ENCODE measurements around the gene LRGUK.

Gene LRGUK

DNA sequence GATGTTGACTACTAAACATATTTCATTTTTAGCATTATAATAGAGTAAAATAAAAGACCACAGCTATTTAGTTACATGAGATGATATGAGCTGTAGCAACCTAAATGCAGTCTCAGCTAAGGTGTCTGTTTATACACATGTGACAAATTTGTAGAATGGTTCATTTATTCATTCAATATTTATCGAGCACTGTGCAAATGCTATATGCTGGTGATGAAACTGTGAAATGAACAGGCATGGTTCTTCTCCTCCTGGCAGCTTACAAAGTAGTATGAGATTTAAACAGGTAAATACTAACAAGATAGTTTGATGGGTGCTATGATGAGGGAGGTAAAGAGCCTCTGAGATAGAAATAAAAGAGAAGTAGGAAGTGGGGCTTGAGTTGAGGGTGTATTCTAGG, 60.8 kb downstream of the LRGUK start:
- Histone ChIP-seq H2AFZ (ENCODE audit: low read length) (no peak overlapping the region), H3K36me3 (replicated peaks; ENCODE audit: insufficient read depth, low read length) (no peaks in the 10 kb centered on the region), H3K9me2 (replicated peaks; ENCODE audit: insufficient read depth, low read length) (no peaks in the 10 kb centered on the region)

DNA sequence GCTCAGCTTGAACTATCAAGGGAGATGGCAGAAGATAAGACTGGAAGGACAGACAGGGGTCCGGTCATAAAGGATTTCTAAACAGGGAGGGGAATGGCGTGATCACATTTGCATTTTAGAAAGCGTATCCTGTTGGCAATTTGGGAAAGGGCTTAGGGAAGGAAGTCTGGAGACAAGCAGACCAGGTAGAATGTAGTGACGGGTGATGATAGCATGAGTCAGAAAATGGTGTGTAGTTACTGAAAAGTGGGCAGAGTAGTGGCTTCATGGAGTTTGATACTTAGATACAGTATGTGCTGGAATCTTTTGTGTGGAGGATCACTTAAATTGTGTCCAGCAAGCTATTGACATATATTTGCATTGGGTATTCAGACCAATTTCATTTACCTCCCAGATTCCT, 61.2 kb downstream of the LRGUK start:
- Histone ChIP-seq H3K9ac (ENCODE audit: low read length) (no peak overlapping the region), H3K79me2 (ENCODE audit: low read length) (no peaks in the 10 kb centered on the region), H3K36me3 (replicated peaks; ENCODE audit: insufficient read depth, low read length) (no peaks in the 10 kb centered on the region), H2AFZ (ENCODE audit: low read length) (no peak overlapping the region), H3K27me3 (replicated peaks; ENCODE audit: insufficient read depth, low read length) (no peaks in the 10 kb centered on the region), H3K9me2 (replicated peaks; ENCODE audit: insufficient read depth, low read length) (no peaks in the 10 kb centered on the region), H3K4me3 (ENCODE audit: low read length) (no peak overlapping the region), H3F3A (ENCODE audit: insufficient read depth, low read length) (no peaks in the 10 kb centered on the region), H3K4me1 (ENCODE audit: low read length) (no peaks in the 10 kb centered on the region), H3K9me3 (replicated peaks; ENCODE audit: insufficient read depth, low read length) (no peaks in the 10 kb centered on the region), H4K20me1 (ENCODE audit: insufficient read depth, low read length) (no peaks in the 10 kb centered on the region), H3K4me2 (ENCODE audit: low read depth, low read length) (no peak overlapping the region), H3K27ac (ENCODE audit: low read length) (no peak overlapping the region)
- TF ChIP-seq, protein P1, sequence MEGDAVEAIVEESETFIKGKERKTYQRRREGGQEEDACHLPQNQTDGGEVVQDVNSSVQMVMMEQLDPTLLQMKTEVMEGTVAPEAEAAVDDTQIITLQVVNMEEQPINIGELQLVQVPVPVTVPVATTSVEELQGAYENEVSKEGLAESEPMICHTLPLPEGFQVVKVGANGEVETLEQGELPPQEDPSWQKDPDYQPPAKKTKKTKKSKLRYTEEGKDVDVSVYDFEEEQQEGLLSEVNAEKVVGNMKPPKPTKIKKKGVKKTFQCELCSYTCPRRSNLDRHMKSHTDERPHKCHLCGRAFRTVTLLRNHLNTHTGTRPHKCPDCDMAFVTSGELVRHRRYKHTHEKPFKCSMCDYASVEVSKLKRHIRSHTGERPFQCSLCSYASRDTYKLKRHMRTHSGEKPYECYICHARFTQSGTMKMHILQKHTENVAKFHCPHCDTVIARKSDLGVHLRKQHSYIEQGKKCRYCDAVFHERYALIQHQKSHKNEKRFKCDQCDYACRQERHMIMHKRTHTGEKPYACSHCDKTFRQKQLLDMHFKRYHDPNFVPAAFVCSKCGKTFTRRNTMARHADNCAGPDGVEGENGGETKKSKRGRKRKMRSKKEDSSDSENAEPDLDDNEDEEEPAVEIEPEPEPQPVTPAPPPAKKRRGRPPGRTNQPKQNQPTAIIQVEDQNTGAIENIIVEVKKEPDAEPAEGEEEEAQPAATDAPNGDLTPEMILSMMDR (IDR thresholded peaks at IDR 0.05; ENCODE audit: low read length) = no peak
- TF ChIP-seq EZH2phosphoT487 (IDR thresholded peaks at IDR 0.05; ENCODE audit: low read length) (no peak), EZH2 (optimal IDR thresholded peaks at IDR 0.05; ENCODE audit: low read depth, low read length) (no peak)
- no peak for DNase-seq

More for the DNA sequence above, 60.8 kb downstream of the LRGUK start:
- no peak overlapping the region for H3K4me2 ChIP-seq (ENCODE audit: low read depth, low read length)
- no peaks in the 10 kb centered on the region for H3K27me3 ChIP-seq (replicated peaks; ENCODE audit: insufficient read depth, low read length)
- no peaks in the 10 kb centered on the region for H3K9me3 ChIP-seq (replicated peaks; ENCODE audit: insufficient read depth, low read length)
- no peaks in the 10 kb centered on the region for H3F3A ChIP-seq (ENCODE audit: insufficient read depth, low read length)
- no peak for DNase-seq
- no peaks in the 10 kb centered on the region for H4K20me1 ChIP-seq (ENCODE audit: insufficient read depth, low read length)
- no peak overlapping the region for H3K9ac ChIP-seq (ENCODE audit: low read length)
- no peaks in the 10 kb centered on the region for H3K79me2 ChIP-seq (ENCODE audit: low read length)
- no peaks in the 10 kb centered on the region for H3K4me1 ChIP-seq (ENCODE audit: low read length)
- TF ChIP-seq, protein P1 (IDR thresholded peaks at IDR 0.05; ENCODE audit: low read length) = no peak
- TF ChIP-seq EZH2phosphoT487 (IDR thresholded peaks at IDR 0.05; ENCODE audit: low read length) (no peak), EZH2 (optimal IDR thresholded peaks at IDR 0.05; ENCODE audit: low read depth, low read length) (no peak)
- no peak overlapping the region for H3K27ac ChIP-seq (ENCODE audit: low read length)
- no peak overlapping the region for H3K4me3 ChIP-seq (ENCODE audit: low read length)

DNA sequence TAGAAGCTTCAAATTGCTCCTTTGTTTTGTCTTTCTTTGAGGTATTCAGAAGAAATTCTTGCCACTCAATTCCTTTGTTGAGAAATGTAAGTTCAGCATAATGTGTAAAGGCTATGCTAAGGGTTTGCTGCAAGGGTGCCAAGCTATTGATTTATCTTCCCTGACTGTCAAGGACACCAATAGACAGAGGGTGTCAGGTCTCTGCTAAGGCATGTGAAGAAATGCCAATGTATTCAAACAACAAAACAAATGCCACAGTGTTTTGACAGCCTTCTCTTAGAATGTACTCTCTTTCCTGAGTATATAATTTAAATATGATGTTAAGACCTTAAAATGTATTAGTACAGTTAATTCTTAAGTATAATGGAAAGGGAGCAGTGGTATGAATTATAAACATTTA, 62.4 kb downstream of the LRGUK start:
- H3K9me3 ChIP-seq (replicated peaks; ENCODE audit: insufficient read depth, low read length) = no peaks in the 10 kb centered on the region
- H3K27me3 ChIP-seq (replicated peaks; ENCODE audit: insufficient read depth, low read length) = no peaks in the 10 kb centered on the region
- H3K36me3 ChIP-seq (replicated peaks; ENCODE audit: insufficient read depth, low read length) = no peaks in the 10 kb centered on the region
- H3F3A ChIP-seq (ENCODE audit: insufficient read depth, low read length) = no peaks in the 10 kb centered on the region
- H3K27ac ChIP-seq (ENCODE audit: low read length) = no peak overlapping the region
- TF ChIP-seq EZH2 (optimal IDR thresholded peaks at IDR 0.05; ENCODE audit: low read depth, low read length) (no peak), EZH2phosphoT487 (IDR thresholded peaks at IDR 0.05; ENCODE audit: low read length) (no peak)
- TF ChIP-seq, protein P1 (IDR thresholded peaks at IDR 0.05; ENCODE audit: low read length) = no peak
- no peak overlapping the region for H3K9ac ChIP-seq (ENCODE audit: low read length)
- no peak overlapping the region for H3K4me3 ChIP-seq (ENCODE audit: low read length)
- DNase-seq = no peak
- H2AFZ ChIP-seq (ENCODE audit: low read length) = no peak overlapping the region
- H3K4me1 ChIP-seq (ENCODE audit: low read length) = no peaks in the 10 kb centered on the region
- no peaks in the 10 kb centered on the region for H3K9me2 ChIP-seq (replicated peaks; ENCODE audit: insufficient read depth, low read length)
- H4K20me1 ChIP-seq (ENCODE audit: insufficient read depth, low read length) = no peaks in the 10 kb centered on the region
- H3K4me2 ChIP-seq (ENCODE audit: low read depth, low read length) = no peak overlapping the region
- H3K79me2 ChIP-seq (ENCODE audit: low read length) = no peaks in the 10 kb centered on the region
